Parathyroid adenoma (tissue), 2 donors: ENCODE data around the gene CFAP221.

Experiments used
- H2AFZ ChIP-seq: fragments of 300-600 bp; sonication (generic); one replicate; pipeline ENCODE4 v1.7.0; 2017; ENCODE audit warnings: antibody characterized with exemption, mild to moderate bottlenecking
- H3K27ac ChIP-seq: fragments of 300-600 bp; sonication (generic); one replicate; pipeline ENCODE4 v1.7.0; 2017
- H3K27me3 ChIP-seq: fragments of 300-600 bp; sonication (generic); one replicate; pipeline ENCODE4 v1.7.0; 2017; ENCODE audit warnings: low read length; ENCODE audit not compliant: control insufficient read depth, insufficient read depth
- H3K36me3 ChIP-seq: fragments of 300-600 bp; sonication (generic); one replicate; pipeline ENCODE4 v1.7.0; 2017; ENCODE audit warnings: low read length; ENCODE audit not compliant: control insufficient read depth, insufficient read depth
- H3K4me1 ChIP-seq: fragments of 300-600 bp; sonication (generic); one replicate; pipeline ENCODE4 v1.7.0; 2017; ENCODE audit warnings: control low read depth
- H3K4me2 ChIP-seq: fragments of 300-600 bp; sonication (generic); one replicate; pipeline ENCODE4 v1.7.0; 2017; ENCODE audit warnings: low read length
- H3K4me3 ChIP-seq: fragments of 300-600 bp; sonication (generic); one replicate; pipeline ENCODE4 v1.7.0; 2017; ENCODE audit warnings: low read depth, low read length
- H3K79me2 ChIP-seq: fragments of 300-600 bp; sonication (generic); one replicate; pipeline ENCODE4 v1.7.0; 2017; ENCODE audit warnings: control low read depth
- H3K9ac ChIP-seq: fragments of 300-600 bp; sonication (generic); one replicate; pipeline ENCODE4 v1.7.0; 2017; ENCODE audit warnings: mild to moderate bottlenecking
- H3K9me3 ChIP-seq: fragments of 300-600 bp; sonication (generic); one replicate; pipeline ENCODE4 v1.7.0; 2017; ENCODE audit warnings: low read length; ENCODE audit not compliant: control insufficient read depth
- TF ChIP-seq, protein P1 (sequence below): fragments of 300-600 bp; sonication (generic); IDR thresholded peaks from one replicate; pipeline ENCODE4 v1.7.0; 2017; ENCODE audit warnings: antibody characterized with exemption, mild to moderate bottlenecking
- donor health status: primary hyperparathyroidism.

CFAP221 gene

GRCh38 chr2:119689218-119689617 is 145.0 kb downstream of the CFAP221 start:
- H3K79me2 ChIP-seq = no peaks in the 10 kb centered on the region
- no peaks in the 10 kb centered on the region for H3K36me3 ChIP-seq
- H3K4me1 ChIP-seq = no peaks in the 10 kb centered on the region
- TF ChIP-seq, protein P1, sequence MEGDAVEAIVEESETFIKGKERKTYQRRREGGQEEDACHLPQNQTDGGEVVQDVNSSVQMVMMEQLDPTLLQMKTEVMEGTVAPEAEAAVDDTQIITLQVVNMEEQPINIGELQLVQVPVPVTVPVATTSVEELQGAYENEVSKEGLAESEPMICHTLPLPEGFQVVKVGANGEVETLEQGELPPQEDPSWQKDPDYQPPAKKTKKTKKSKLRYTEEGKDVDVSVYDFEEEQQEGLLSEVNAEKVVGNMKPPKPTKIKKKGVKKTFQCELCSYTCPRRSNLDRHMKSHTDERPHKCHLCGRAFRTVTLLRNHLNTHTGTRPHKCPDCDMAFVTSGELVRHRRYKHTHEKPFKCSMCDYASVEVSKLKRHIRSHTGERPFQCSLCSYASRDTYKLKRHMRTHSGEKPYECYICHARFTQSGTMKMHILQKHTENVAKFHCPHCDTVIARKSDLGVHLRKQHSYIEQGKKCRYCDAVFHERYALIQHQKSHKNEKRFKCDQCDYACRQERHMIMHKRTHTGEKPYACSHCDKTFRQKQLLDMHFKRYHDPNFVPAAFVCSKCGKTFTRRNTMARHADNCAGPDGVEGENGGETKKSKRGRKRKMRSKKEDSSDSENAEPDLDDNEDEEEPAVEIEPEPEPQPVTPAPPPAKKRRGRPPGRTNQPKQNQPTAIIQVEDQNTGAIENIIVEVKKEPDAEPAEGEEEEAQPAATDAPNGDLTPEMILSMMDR = no peak
- no peaks in the 10 kb centered on the region for H3K9me3 ChIP-seq
- H3K27me3 ChIP-seq = no peaks in the 10 kb centered on the region
- H2AFZ ChIP-seq = no peak overlapping the region
- no peak overlapping the region for H3K27ac ChIP-seq
- H3K4me3 ChIP-seq = no peak overlapping the region
- H3K4me2 ChIP-seq = no peak overlapping the region
- no peak overlapping the region for H3K9ac ChIP-seq

GRCh38 chr2:119691189-119691588 is 146.9 kb downstream of the CFAP221 start:
- no peaks in the 10 kb centered on the region for H3K9me3 ChIP-seq

GRCh38 chr2:119691651-119692245 is 147.5 kb downstream of the CFAP221 start:
- Histone ChIP-seq H3K4me3 (no peak overlapping the region), H2AFZ (no peak overlapping the region), H3K9ac (no peak overlapping the region), H3K4me2 (no peak overlapping the region), H3K27me3 (no peaks in the 10 kb centered on the region), H3K4me1 (peaks cover 21% of the 10 kb centered on the region), H3K27ac (no peak overlapping the region), H3K36me3 (no peaks in the 10 kb centered on the region), H3K79me2 (no peaks in the 10 kb centered on the region), H3K9me3 (no peaks in the 10 kb centered on the region)
- TF ChIP-seq, protein P1 = no peak

More at GRCh38 chr2:119691189-119691588, 146.9 kb downstream of the CFAP221 start:
- H3K4me1 ChIP-seq = peaks cover 15% of the 10 kb centered on the region
- no peak overlapping the region for H3K4me2 ChIP-seq
- no peak overlapping the region for H3K4me3 ChIP-seq
- H3K9ac ChIP-seq = no peak overlapping the region
- H3K27me3 ChIP-seq = no peaks in the 10 kb centered on the region
- no peaks in the 10 kb centered on the region for H3K79me2 ChIP-seq
- no peak overlapping the region for H2AFZ ChIP-seq
- no peak overlapping the region for H3K27ac ChIP-seq
- TF ChIP-seq, protein P1 = no peak
- no peaks in the 10 kb centered on the region for H3K36me3 ChIP-seq

DNA sequence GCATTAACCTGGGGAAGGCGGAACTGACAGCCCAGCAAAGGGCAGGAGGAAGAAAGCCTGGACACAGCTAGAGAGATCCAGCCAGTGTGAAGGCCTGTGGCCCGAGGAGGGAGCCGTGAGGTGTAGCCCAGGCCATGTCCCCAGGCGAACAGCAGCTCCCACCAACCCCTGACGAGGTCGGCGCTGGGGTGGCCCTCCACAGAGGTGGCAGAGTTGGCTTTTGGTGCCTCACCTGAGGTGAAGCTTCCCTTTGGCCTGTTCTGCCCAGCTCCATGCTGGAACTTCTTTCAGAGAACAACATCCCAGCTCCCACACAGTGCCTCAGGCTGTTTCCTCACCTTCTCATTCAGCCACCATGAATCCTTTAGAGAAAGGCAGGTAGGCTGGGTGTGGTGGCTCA is 148.1 kb downstream of the CFAP221 start:
- H3K4me2 ChIP-seq = no peak overlapping the region
- no peak overlapping the region for H2AFZ ChIP-seq
- no peaks in the 10 kb centered on the region for H3K36me3 ChIP-seq
- no peak overlapping the region for H3K9ac ChIP-seq
- H3K27ac ChIP-seq = no peak overlapping the region
- no peaks in the 10 kb centered on the region for H3K27me3 ChIP-seq
- no peaks in the 10 kb centered on the region for H3K9me3 ChIP-seq
- TF ChIP-seq, protein P1 = no peak
- no peak overlapping the region for H3K4me3 ChIP-seq
- H3K4me1 ChIP-seq = peaks cover 24% of the 10 kb centered on the region
- no peaks in the 10 kb centered on the region for H3K79me2 ChIP-seq

DNA sequence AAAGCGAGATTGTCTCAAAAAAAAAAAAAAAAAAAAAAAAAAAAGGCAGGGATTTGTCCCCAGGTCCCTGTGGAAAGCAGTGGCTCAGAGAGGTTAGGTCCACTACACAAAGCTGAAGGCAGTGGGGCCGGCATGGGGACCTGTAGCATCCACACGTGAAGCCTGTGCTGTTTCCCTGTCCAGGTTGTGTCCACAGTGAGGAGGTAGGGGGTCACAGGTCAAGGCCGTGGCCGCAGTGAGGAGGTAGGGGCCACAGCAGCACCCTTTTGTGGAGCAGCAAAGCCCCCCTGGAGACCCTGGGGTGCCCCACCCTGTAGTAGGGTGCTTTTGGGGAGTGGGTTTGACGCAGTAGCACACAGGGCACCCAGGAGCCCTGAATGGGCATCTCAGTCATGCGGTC is 148.7 kb downstream of the CFAP221 start:
- Histone ChIP-seq H3K4me3 (no peak overlapping the region), H3K4me2 (no peak overlapping the region), H3K79me2 (no peaks in the 10 kb centered on the region), H2AFZ (no peak overlapping the region), H3K27ac (no peak overlapping the region), H3K36me3 (no peaks in the 10 kb centered on the region), H3K9ac (no peak overlapping the region), H3K27me3 (no peaks in the 10 kb centered on the region), H3K9me3 (no peaks in the 10 kb centered on the region), H3K4me1 (peaks cover 24% of the 10 kb centered on the region)
- TF ChIP-seq, protein P1 = no peak
